Measurements from ENCODE around the gene MEGF8. TPM values are rescaled to one million over a fixed set of nuclear protein-coding genes. Genes with fewer than 3 reads are reported as not detected.

Gene MEGF8
- total and polyA plus RNA-seq, 2 of the 8 experiments (the other 6 are each of a cell fraction or from before 2014, with no cell fraction given), result 13.0 to 23.7 TPM

GRCh38 chr19:42401365-42402303 lies 76.2 kb downstream of the MEGF8 start (continued):
- TF ChIP-seq RNF2 (IDR thresholded peaks at IDR 0.05; ENCODE audit: borderline replicate concordance, low read depth, low read length, missing control alignments, poor library complexity, severe bottlenecking) (no peak), JUN (IDR thresholded peaks at IDR 0.05; ENCODE audit: low read depth, low read length) (no peak)
